Brain pericyte (primary cell): Measurements from ENCODE around the gene IFI6.
"Not testable (repeated sequence)": the region's sequence is repeated elsewhere in the genome, so short reads cannot be mapped to it uniquely, and the experiment has no call there.

Experiments
- DNase-seq: peaks from one replicate; pipeline ENCODE4 v3.0.0-alpha.2; 2012; ENCODE audit warnings: low read depth, low spot score

IFI6 gene

GRCh38 chr1:27630859-27631491 is 41.0 kb downstream of the IFI6 start:
- no peak for DNase-seq

GRCh38 chr1:27628712-27629111 is 43.3 kb downstream of the IFI6 start:
- DNase-seq: no peak

GRCh38 chr1:27627733-27628132 is 44.3 kb downstream of the IFI6 start:
- not testable (repeated sequence) for DNase-seq

- no peak for DNase-seq
Measured at GRCh38 chr1:27627061-27627460, 44.9 kb downstream of the IFI6 start.

- DNase-seq: no peak
Measured at GRCh38 chr1:27626031-27626935, 45.7 kb downstream of the IFI6 start.

- no peak for DNase-seq
Measured at GRCh38 chr1:27624467-27625178, 47.4 kb downstream of the IFI6 start.

GRCh38 chr1:27623327-27624212 is 48.4 kb downstream of the IFI6 start:
- DNase-seq: no peak

- no peak for DNase-seq
Measured at GRCh38 chr1:27622828-27623227, 49.2 kb downstream of the IFI6 start.

GRCh38 chr1:27621051-27621920 is 50.7 kb downstream of the IFI6 start:
- DNase-seq: no peak

GRCh38 chr1:27619782-27620438 is 52.1 kb downstream of the IFI6 start:
- DNase-seq: not testable (repeated sequence)

GRCh38 chr1:27618341-27619082 is 53.5 kb downstream of the IFI6 start:
- no peak for DNase-seq

GRCh38 chr1:27617420-27617819 is 54.6 kb downstream of the IFI6 start:
- no peak for DNase-seq

GRCh38 chr1:27616441-27616840 is 55.6 kb downstream of the IFI6 start:
- DNase-seq: no peak
